Fibroblast of mammary gland (primary cell): Measurements from ENCODE around the gene TP53TG3D.
A peak's percentile ranks its signal among the peaks of the same experiment; 100 is the strongest.
"Not testable (repeated sequence)": the region's sequence is repeated elsewhere in the genome, so short reads cannot be mapped to it uniquely, and the experiment has no call there.

Experiments
- DNase-seq: peaks from one replicate; pipeline ENCODE4 v3.0.0-alpha.2; 2010; ENCODE audit warnings: low read depth
- H3K4me3 ChIP-seq: 2 replicates; pipeline ENCODE4 v1.5.1; 2011; ENCODE audit warnings: low read depth, mild to moderate bottlenecking, low read length, moderate library complexity; ENCODE audit not compliant: control insufficient read depth

TP53TG3D gene

GRCh38 chr16:32252986-32253385 lies at the start of gene TP53TG3D:
TSS of gene TP53TG3D (plus strand) at chr16:32253286. CDS start at chr16:32253354, 68 bp downstream.
- peak within 1 kb of the TSS; percentile 21 for H3K4me3 ChIP-seq
- not testable (repeated sequence) for DNase-seq

- DNase-seq, H3K4me3 ChIP-seq: not testable (repeated sequence)
These were observed 421 bp downstream of the TP53TG3D start for GRCh38 chr16:32253507-32253906.

- not testable (repeated sequence) for DNase-seq, H3K4me3 ChIP-seq
These were observed 8.4 kb downstream of the TP53TG3D start for GRCh38 chr16:32261526-32261925.

GRCh38 chr16:32263552-32263951 lies 10.5 kb downstream of the TP53TG3D start:
- DNase-seq, H3K4me3 ChIP-seq: not testable (repeated sequence)

GRCh38 chr16:32281910-32282309 lies 28.8 kb downstream of the TP53TG3D start:
- DNase-seq, H3K4me3 ChIP-seq: not testable (repeated sequence)

- not testable (repeated sequence) for DNase-seq, H3K4me3 ChIP-seq
These were observed 29.9 kb downstream of the TP53TG3D start for GRCh38 chr16:32283024-32283423.

- not testable (repeated sequence) for H3K4me3 ChIP-seq, DNase-seq
These were observed 30.9 kb downstream of the TP53TG3D start for GRCh38 chr16:32283917-32284495.

GRCh38 chr16:32284800-32285796 lies 32.0 kb downstream of the TP53TG3D start:
- H3K4me3 ChIP-seq, DNase-seq: not testable (repeated sequence)

GRCh38 chr16:32286193-32286592 lies 33.1 kb downstream of the TP53TG3D start:
- DNase-seq, H3K4me3 ChIP-seq: not testable (repeated sequence)

- DNase-seq, H3K4me3 ChIP-seq: not testable (repeated sequence)
These were observed 34.7 kb downstream of the TP53TG3D start for GRCh38 chr16:32287743-32288142.

- H3K4me3 ChIP-seq, DNase-seq: not testable (repeated sequence)
These were observed 36.1 kb downstream of the TP53TG3D start for GRCh38 chr16:32289197-32289596.

GRCh38 chr16:32302776-32303175 lies 49.7 kb downstream of the TP53TG3D start:
- H3K4me3 ChIP-seq, DNase-seq: not testable (repeated sequence)
